H9 (cell line): ENCODE results near the gene FMN1. TPM values are rescaled to one million over a fixed set of nuclear protein-coding genes. Genes with fewer than 3 reads are reported as not detected.

Experiments used
- DNase-seq: peaks from one replicate; pipeline ENCODE4 v3.0.0-alpha.2; 2017
- H2AFZ ChIP-seq: one replicate; pipeline ENCODE4 v1.6.1; 2013; ENCODE audit warnings: mild to moderate bottlenecking, low read length, control low read depth, moderate library complexity
- H2AK5ac ChIP-seq: 2 replicates; pipeline ENCODE4 v1.6.1; 2013; ENCODE audit warnings: low read length, control low read depth, mixed read lengths; ENCODE audit not compliant: insufficient read length
- H2BK120ac ChIP-seq: one replicate; pipeline ENCODE4 v1.6.1; 2013; ENCODE audit warnings: low read depth, mild to moderate bottlenecking, low read length, control low read depth, inconsistent platforms; ENCODE audit not compliant: poor library complexity, severe bottlenecking
- H2BK12ac ChIP-seq: 2 replicates; pipeline ENCODE4 v1.6.1; 2013; ENCODE audit warnings: low read length, control low read depth, mixed read lengths, low read depth; ENCODE audit not compliant: insufficient read length
- H2BK15ac ChIP-seq: 2 replicates; pipeline ENCODE4 v1.6.1; 2013; ENCODE audit warnings: low read depth, low read length, control low read depth
- H2BK20ac ChIP-seq: one replicate; pipeline ENCODE4 v1.6.1; 2013; ENCODE audit warnings: low read depth, mild to moderate bottlenecking, low read length, control low read depth, inconsistent platforms; ENCODE audit not compliant: poor library complexity, severe bottlenecking
- H2BK5ac ChIP-seq: 2 replicates; pipeline ENCODE4 v1.6.1; 2013; ENCODE audit warnings: low read length, control low read depth, mixed read lengths; ENCODE audit not compliant: insufficient read length
- H3K14ac ChIP-seq: 2 replicates; pipeline ENCODE4 v1.6.1; 2013; ENCODE audit warnings: low read length, control low read depth; ENCODE audit not compliant: insufficient read depth
- H3K18ac ChIP-seq: 2 replicates; pipeline ENCODE4 v1.6.1; 2013; ENCODE audit warnings: low read depth, mild to moderate bottlenecking, mixed read lengths, low read length, control low read depth; ENCODE audit not compliant: insufficient read length
- H3K23ac ChIP-seq: 2 replicates; pipeline ENCODE4 v1.6.1; 2013; ENCODE audit warnings: low read length, control low read depth, mixed read lengths, low read depth; ENCODE audit not compliant: insufficient read length
- H3K23me2 ChIP-seq: 2 replicates; pipeline ENCODE4 v1.6.1; 2013; ENCODE audit warnings: low read depth, mild to moderate bottlenecking, mixed read lengths, low read length, control low read depth; ENCODE audit not compliant: insufficient read length, poor library complexity, severe bottlenecking
- H3K27ac ChIP-seq: 2 replicates; pipeline ENCODE4 v1.5.1; 2013; ENCODE audit warnings: low read length, control low read depth, mixed read lengths, low read depth; ENCODE audit not compliant: insufficient read length
- H3K27me3 ChIP-seq: 2 replicates; pipeline ENCODE4 v1.6.1; 2013; ENCODE audit warnings: low read length, control low read depth, inconsistent platforms; ENCODE audit not compliant: insufficient read depth
- H3K4ac ChIP-seq: 2 replicates; pipeline ENCODE4 v1.6.1; 2013; ENCODE audit warnings: low read depth, mild to moderate bottlenecking, control low read depth, inconsistent platforms, low read length, moderate library complexity
- H3K4me1 ChIP-seq: 2 replicates; pipeline ENCODE4 v1.6.1; 2013; ENCODE audit warnings: low read length, control low read depth, inconsistent platforms; ENCODE audit not compliant: insufficient read depth
- H3K4me2 ChIP-seq: 2 replicates; pipeline ENCODE4 v1.6.1; 2013; ENCODE audit warnings: low read length, control low read depth, mixed read lengths; ENCODE audit not compliant: insufficient read length, insufficient read depth
- H3K56ac ChIP-seq: 2 replicates; pipeline ENCODE4 v1.6.1; 2013; ENCODE audit warnings: low read depth, mild to moderate bottlenecking, mixed read lengths, low read length, control low read depth; ENCODE audit not compliant: insufficient read length
- H3K79me1 ChIP-seq: 2 replicates; pipeline ENCODE4 v1.6.1; 2013; ENCODE audit warnings: low read depth, mild to moderate bottlenecking, moderate library complexity, low read length, control low read depth, inconsistent platforms; ENCODE audit not compliant: insufficient read depth, poor library complexity, severe bottlenecking
- H3K79me2 ChIP-seq: 2 replicates; pipeline ENCODE4 v1.6.1; 2013; ENCODE audit warnings: low read length, control low read depth, inconsistent platforms; ENCODE audit not compliant: insufficient read depth
- H3K9ac ChIP-seq: 2 replicates; pipeline ENCODE4 v1.6.1; 2013; ENCODE audit warnings: low read length, control low read depth, mixed read lengths; ENCODE audit not compliant: insufficient read length; ENCODE audit errors: extremely low read depth
- H3K9me3 ChIP-seq: one replicate; pipeline ENCODE4 v1.6.1; 2013; ENCODE audit warnings: low read depth, low read length, inconsistent platforms; ENCODE audit not compliant: control insufficient read depth
- H3T11ph ChIP-seq: one replicate; pipeline ENCODE4 v1.6.1; 2013; ENCODE audit warnings: mild to moderate bottlenecking, low read length, control low read depth, inconsistent platforms
- H4K20me1 ChIP-seq: one replicate; pipeline ENCODE4 v1.6.1; 2013; ENCODE audit not compliant: control insufficient read depth, insufficient read length, insufficient read depth
- H4K5ac ChIP-seq: 2 replicates; pipeline ENCODE4 v1.6.1; 2013; ENCODE audit warnings: low read depth, mild to moderate bottlenecking, mixed read lengths, low read length, control low read depth; ENCODE audit not compliant: insufficient read length
- H4K8ac ChIP-seq: replicated peaks from 2 replicates; pipeline ENCODE4 v1.6.1; 2013; ENCODE audit warnings: low read length, control low read depth, mixed read lengths, low read depth; ENCODE audit not compliant: insufficient read length
- H4K91ac ChIP-seq: 2 replicates; pipeline ENCODE4 v1.6.1; 2013; ENCODE audit warnings: low read depth, mild to moderate bottlenecking, moderate library complexity, mixed read lengths, low read length, control low read depth; ENCODE audit not compliant: insufficient read length
- H3K27ac Mint-ChIP-seq, 3 experiments: 2 replicates in 2 of 3; 3 replicates in 1 of 3; pipeline ENCODE4 v1.8.0; 2020 to 2021; ENCODE audit warnings: mixed read lengths in 3 of 3, mild to moderate bottlenecking in 1 of 3, moderate library complexity in 1 of 3
- H3K27me3 Mint-ChIP-seq: 2 replicates; pipeline ENCODE4 v1.8.0; 2021; ENCODE audit warnings: low read depth, mild to moderate bottlenecking, moderate library complexity, mixed read lengths
- H3K36me3 Mint-ChIP-seq, 3 experiments: 2 replicates in 2 of 3; 3 replicates in 1 of 3; pipeline ENCODE4 v1.8.0; 2020 to 2021; ENCODE audit warnings: low read depth in 3 of 3, mixed read lengths in 3 of 3; ENCODE audit not compliant: insufficient read depth in 1 of 3
- H3K4me1 Mint-ChIP-seq, 2 experiments: 2 replicates each; pipeline ENCODE4 v1.8.0; 2020; ENCODE audit warnings: mixed read lengths in 2 of 2
- H3K4me3 Mint-ChIP-seq, 2 experiments: 2 replicates in 1 of 2; 3 replicates in 1 of 2; pipeline ENCODE4 v1.8.0; 2020 to 2021; ENCODE audit warnings: mild to moderate bottlenecking in 2 of 2, mixed read lengths in 2 of 2, moderate library complexity in 1 of 2
- H3K9me3 Mint-ChIP-seq, 2 experiments: 2 replicates in 1 of 2; 3 replicates in 1 of 2; pipeline ENCODE4 v1.8.0; 2020; ENCODE audit warnings: mild to moderate bottlenecking in 2 of 2, mixed read lengths in 2 of 2, moderate library complexity in 1 of 2
- WGBS: extraction: QIAGEN DNeasy Blood & Tissue Kit; methylation state at CpG from one replicate; pipeline ENCODE4 v1.1.7; 2013; ENCODE audit warnings: missing lambda C conversion rate, low lambda C conversion rate, mixed read lengths; ENCODE audit not compliant: insufficient read length; ENCODE audit errors: extremely low coverage; 5-methylcytosine and 5-hydroxymethylcytosine counted together
- total RNA-seq: library from RNA; stranded (reverse); gene quantifications from 2 replicates; pipeline ENCODE4 v1.2.1, GENCODE V29; 2021
- TF ChIP-seq, protein P1 (sequence below): fragments of 200-600 bp; sonication (generic); conservative IDR thresholded peaks from 3 replicates; pipeline ENCODE4 v1.8.0; 2021; ENCODE audit warnings: antibody characterized with exemption, mild to moderate bottlenecking

FMN1 gene
- total RNA-seq, 1 experiment from 2014 or later: 1.9 TPM

DNA sequence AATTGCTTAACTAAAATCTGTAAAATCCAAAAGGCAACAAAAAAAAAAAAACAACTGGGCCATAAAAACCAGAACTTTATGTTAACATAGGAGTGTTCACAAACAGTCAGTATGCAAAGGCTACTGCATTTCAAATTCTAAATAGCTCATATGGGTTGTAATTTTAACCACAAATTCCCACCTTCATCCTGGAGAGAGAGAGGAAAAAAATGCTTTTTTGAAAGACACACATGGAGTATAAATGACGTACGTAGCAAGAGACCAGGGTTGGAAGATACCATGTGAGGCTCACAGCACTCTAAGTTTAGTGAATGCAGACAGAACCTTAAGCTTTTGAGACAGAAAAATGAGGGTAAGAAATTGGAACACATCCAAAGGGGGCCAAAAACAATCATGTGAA, 115.9 kb downstream of the FMN1 start:
- Histone ChIP-seq H4K8ac (no peak overlapping the region), H3K23me2 (no peaks in the 10 kb centered on the region), H2BK20ac (no peak overlapping the region), H3K4ac (no peak overlapping the region), H2AFZ (no peak overlapping the region), H3K4me1 (peaks cover 2% of the 10 kb centered on the region; the same call in 1 of the 2 replicates), H3K18ac (no peak overlapping the region), H2BK15ac (no peak overlapping the region), H2BK120ac (no peak overlapping the region), H2BK12ac (no peak overlapping the region), H2AK5ac (no peak overlapping the region), H3K14ac (no peak overlapping the region), H3K9ac (no peak overlapping the region), H3K4me2 (no peak overlapping the region), H3T11ph (no peak overlapping the region), H4K91ac (no peak overlapping the region), H3K79me2 (no peaks in the 10 kb centered on the region), H3K9me3 (no peaks in the 10 kb centered on the region), H4K20me1 (no peaks in the 10 kb centered on the region), H4K5ac (no peak overlapping the region), H3K23ac (no peak overlapping the region), H2BK5ac (no peak overlapping the region), H3K79me1 (no peaks in the 10 kb centered on the region), H3K27ac (no peak overlapping the region), H3K56ac (no peak overlapping the region), H3K27me3 (no peaks in the 10 kb centered on the region)
- H3K27me3 Mint-ChIP-seq: no peaks in the 10 kb centered on the region
- no peak overlapping the region for H3K27ac Mint-ChIP-seq
- no peaks in the 10 kb centered on the region for H3K36me3 Mint-ChIP-seq
- no peak for DNase-seq
- H3K4me1 Mint-ChIP-seq: peaks cover 19 to 27% of the 10 kb centered on the region in 2 experiments
- no peak overlapping the region for H3K4me3 Mint-ChIP-seq
- H3K9me3 Mint-ChIP-seq: no peaks in the 10 kb centered on the region
- TF ChIP-seq, protein P1, sequence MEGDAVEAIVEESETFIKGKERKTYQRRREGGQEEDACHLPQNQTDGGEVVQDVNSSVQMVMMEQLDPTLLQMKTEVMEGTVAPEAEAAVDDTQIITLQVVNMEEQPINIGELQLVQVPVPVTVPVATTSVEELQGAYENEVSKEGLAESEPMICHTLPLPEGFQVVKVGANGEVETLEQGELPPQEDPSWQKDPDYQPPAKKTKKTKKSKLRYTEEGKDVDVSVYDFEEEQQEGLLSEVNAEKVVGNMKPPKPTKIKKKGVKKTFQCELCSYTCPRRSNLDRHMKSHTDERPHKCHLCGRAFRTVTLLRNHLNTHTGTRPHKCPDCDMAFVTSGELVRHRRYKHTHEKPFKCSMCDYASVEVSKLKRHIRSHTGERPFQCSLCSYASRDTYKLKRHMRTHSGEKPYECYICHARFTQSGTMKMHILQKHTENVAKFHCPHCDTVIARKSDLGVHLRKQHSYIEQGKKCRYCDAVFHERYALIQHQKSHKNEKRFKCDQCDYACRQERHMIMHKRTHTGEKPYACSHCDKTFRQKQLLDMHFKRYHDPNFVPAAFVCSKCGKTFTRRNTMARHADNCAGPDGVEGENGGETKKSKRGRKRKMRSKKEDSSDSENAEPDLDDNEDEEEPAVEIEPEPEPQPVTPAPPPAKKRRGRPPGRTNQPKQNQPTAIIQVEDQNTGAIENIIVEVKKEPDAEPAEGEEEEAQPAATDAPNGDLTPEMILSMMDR: no peak
- no CpG with 5 or more reads among the region's 2 CpGs for WGBS
